ENCODE data around the gene TDRD9.

DNA sequence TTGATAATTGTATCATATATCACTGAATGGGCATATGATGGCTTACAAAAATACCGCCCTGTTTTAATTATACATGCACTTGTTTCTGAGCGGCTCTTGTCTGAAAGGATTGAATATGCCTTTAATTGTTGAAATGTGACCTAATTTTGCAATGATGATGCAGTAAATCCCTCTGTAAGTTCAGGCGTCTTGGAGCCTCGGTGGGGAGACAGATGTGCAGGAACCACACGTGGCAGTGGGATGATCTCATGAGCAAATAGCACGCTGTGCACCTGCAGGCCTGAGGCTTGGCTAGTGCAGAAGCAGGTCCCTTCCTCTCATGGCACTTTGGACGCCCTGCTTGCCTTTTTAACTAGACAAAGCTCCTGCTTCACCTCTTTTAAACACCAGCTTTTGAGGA, 108.0 kb downstream of the TDRD9 start:
- TF ChIP-seq, protein P1, sequence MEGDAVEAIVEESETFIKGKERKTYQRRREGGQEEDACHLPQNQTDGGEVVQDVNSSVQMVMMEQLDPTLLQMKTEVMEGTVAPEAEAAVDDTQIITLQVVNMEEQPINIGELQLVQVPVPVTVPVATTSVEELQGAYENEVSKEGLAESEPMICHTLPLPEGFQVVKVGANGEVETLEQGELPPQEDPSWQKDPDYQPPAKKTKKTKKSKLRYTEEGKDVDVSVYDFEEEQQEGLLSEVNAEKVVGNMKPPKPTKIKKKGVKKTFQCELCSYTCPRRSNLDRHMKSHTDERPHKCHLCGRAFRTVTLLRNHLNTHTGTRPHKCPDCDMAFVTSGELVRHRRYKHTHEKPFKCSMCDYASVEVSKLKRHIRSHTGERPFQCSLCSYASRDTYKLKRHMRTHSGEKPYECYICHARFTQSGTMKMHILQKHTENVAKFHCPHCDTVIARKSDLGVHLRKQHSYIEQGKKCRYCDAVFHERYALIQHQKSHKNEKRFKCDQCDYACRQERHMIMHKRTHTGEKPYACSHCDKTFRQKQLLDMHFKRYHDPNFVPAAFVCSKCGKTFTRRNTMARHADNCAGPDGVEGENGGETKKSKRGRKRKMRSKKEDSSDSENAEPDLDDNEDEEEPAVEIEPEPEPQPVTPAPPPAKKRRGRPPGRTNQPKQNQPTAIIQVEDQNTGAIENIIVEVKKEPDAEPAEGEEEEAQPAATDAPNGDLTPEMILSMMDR (conservative IDR thresholded peaks at IDR 0.05; ENCODE audit: low read depth, low read length): no peak
- no peak for TF ChIP-seq EZH2 (IDR thresholded peaks at IDR 0.05; ENCODE audit: borderline replicate concordance, low read depth, low read length, poor library complexity, severe bottlenecking)
